HEK293T (cell line): Measurements from ENCODE around the gene SCG5.

Experiments
- CTCF ChIA-PET: fragments of 350-600 bp; formaldehyde crosslinking; extraction: SDS; loops from one replicate; lab custom pipeline; 2021; ENCODE audit warnings: antibody characterized with exemption, inconsistent platforms; lab: Yijun Ruan, JAX
- POLR2A ChIA-PET: fragments of 350-600 bp; formaldehyde crosslinking; extraction: SDS; loops from one replicate; lab custom pipeline; 2020; ENCODE audit warnings: antibody characterized with exemption, inconsistent platforms; lab: Yijun Ruan, JAX
- DNase-seq: peaks from one replicate; pipeline ENCODE4 v3.0.0; 2012; ENCODE audit warnings: mixed read lengths; ENCODE audit errors: extremely low spot score
- ARNT ChIP-seq: fragments of 450-650 bp; IDR thresholded peaks from 2 replicates; pipeline ENCODE4 v1.6.1; 2017; ENCODE audit warnings: mild to moderate bottlenecking
- BHLHE40 ChIP-seq: fragments of 450-650 bp; IDR thresholded peaks from 2 replicates; pipeline ENCODE4 v1.6.1; 2016; ENCODE audit warnings: mild to moderate bottlenecking, moderate library complexity, borderline replicate concordance
- CTBP1 ChIP-seq: fragments of 450-650 bp; IDR thresholded peaks from 2 replicates; pipeline ENCODE4 v1.6.1; 2016; ENCODE audit warnings: borderline replicate concordance
- ELF4 ChIP-seq: fragments of 450-650 bp; IDR thresholded peaks from 2 replicates; pipeline ENCODE4 v1.6.1; 2017; ENCODE audit warnings: antibody characterized with exemption
- FOXA1 ChIP-seq: fragments of 450-650 bp; IDR thresholded peaks from 2 replicates; pipeline ENCODE4 v1.6.1; 2016; ENCODE audit warnings: mild to moderate bottlenecking
- FOXK2 ChIP-seq: fragments of 450-650 bp; IDR thresholded peaks from 2 replicates; pipeline ENCODE4 v1.6.1; 2016; ENCODE audit warnings: mild to moderate bottlenecking
- FOXM1 ChIP-seq: fragments of 450-650 bp; IDR thresholded peaks from 2 replicates; pipeline ENCODE4 v1.6.1; 2017; ENCODE audit warnings: mild to moderate bottlenecking, borderline replicate concordance
- HDGF ChIP-seq: fragments of 450-650 bp; IDR thresholded peaks from 2 replicates; pipeline ENCODE4 v1.6.1; 2017; ENCODE audit warnings: antibody characterized with exemption, borderline replicate concordance
- L3MBTL2 ChIP-seq: fragments of 450-650 bp; conservative IDR thresholded peaks from 2 replicates; pipeline ENCODE4 v1.6.1; 2016; ENCODE audit warnings: mild to moderate bottlenecking
- LEF1 ChIP-seq: fragments of 450-650 bp; IDR thresholded peaks from 2 replicates; pipeline ENCODE4 v1.6.1; 2017; ENCODE audit warnings: mild to moderate bottlenecking, borderline replicate concordance
- NFRKB ChIP-seq: fragments of 450-650 bp; IDR thresholded peaks from 2 replicates; pipeline ENCODE4 v1.6.1; 2016; ENCODE audit warnings: mild to moderate bottlenecking, moderate library complexity
- PKNOX1 ChIP-seq: fragments of 450-650 bp; IDR thresholded peaks from 2 replicates; pipeline ENCODE4 v1.6.1; 2016
- SP1 ChIP-seq: fragments of 450-650 bp; IDR thresholded peaks from 2 replicates; pipeline ENCODE4 v1.6.1; 2017
- SUZ12 ChIP-seq: fragments of 450-650 bp; IDR thresholded peaks from 2 replicates; pipeline ENCODE4 v1.6.1; 2016; ENCODE audit warnings: mild to moderate bottlenecking
- TARDBP ChIP-seq: fragments of 450-650 bp; IDR thresholded peaks from 2 replicates; pipeline ENCODE4 v1.6.1; 2016
- ZNF384 ChIP-seq: fragments of 450-650 bp; IDR thresholded peaks from 2 replicates; pipeline ENCODE4 v1.6.1; 2016

The SCG5 gene

GRCh38 chr15:32657941-32658340 lies 16.4 kb downstream of the SCG5 start:
- DNase-seq: no peak
- ChIA-PET POLR2A (no interaction called here), CTCF (no interaction called here)
- TF ChIP-seq ARNT (no peak), LEF1 (no peak), NFRKB (no peak), SUZ12 (no peak), FOXM1 (no peak), HDGF (no peak), ELF4 (no peak), TARDBP (no peak), FOXA1 (no peak), L3MBTL2 (no peak), CTBP1 (no peak), BHLHE40 (no peak), SP1 (no peak), PKNOX1 (no peak), ZNF384 (no peak), FOXK2 (no peak)

- POLR2A ChIA-PET: no interaction called here
- TF ChIP-seq NFRKB (no peak), FOXM1 (no peak), HDGF (no peak), ARNT (no peak), ELF4 (no peak), PKNOX1 (no peak), SUZ12 (no peak), LEF1 (no peak), BHLHE40 (no peak), ZNF384 (no peak), TARDBP (no peak), FOXA1 (no peak), CTBP1 (no peak), L3MBTL2 (no peak), FOXK2 (no peak), SP1 (no peak)
- no peak for DNase-seq
- CTCF ChIA-PET: interaction anchor here (0.5 to 1.1 kb wide), 2 partner anchors 10 to 335 kb away, joined by 3 to 4 read pairs; no protein-coding TSS in a partner anchor
Observed at GRCh38 chr15:32659340-32660155, 18.0 kb downstream of the SCG5 start.

GRCh38 chr15:32663671-32664070 lies 22.2 kb downstream of the SCG5 start:
- TF ChIP-seq BHLHE40 (no peak), L3MBTL2 (no peak), FOXK2 (no peak), ELF4 (no peak), CTBP1 (no peak), HDGF (no peak), FOXA1 (no peak), SUZ12 (no peak), ARNT (no peak), ZNF384 (no peak), PKNOX1 (no peak), SP1 (no peak), TARDBP (no peak), NFRKB (no peak), LEF1 (no peak), FOXM1 (no peak)
- DNase-seq: no peak
- POLR2A ChIA-PET: no interaction called here
- CTCF ChIA-PET: interaction anchor here (1.4 to 2.6 kb wide), 2 partner anchors 330 to 469 kb away, joined by 4 to 20 read pairs; no protein-coding TSS in a partner anchor

GRCh38 chr15:32664796-32665195 lies 23.3 kb downstream of the SCG5 start:
- CTCF ChIA-PET: no interaction called here
- DNase-seq: no peak
- POLR2A ChIA-PET: no interaction called here
- TF ChIP-seq HDGF (no peak), SUZ12 (no peak), BHLHE40 (no peak), PKNOX1 (no peak), ARNT (no peak), LEF1 (no peak), TARDBP (no peak), SP1 (no peak), ELF4 (no peak), FOXM1 (no peak), NFRKB (no peak), FOXK2 (no peak), L3MBTL2 (no peak), CTBP1 (no peak), ZNF384 (no peak), FOXA1 (no peak)

- no peak for DNase-seq
- POLR2A ChIA-PET: no interaction called here
- CTCF ChIA-PET: no interaction called here
- TF ChIP-seq PKNOX1: no peak
- TF ChIP-seq NFRKB: no peak
- TF ChIP-seq SUZ12: no peak
- TF ChIP-seq FOXK2: no peak
- TF ChIP-seq ARNT: no peak
- no peak for TF ChIP-seq ZNF384
- no peak for TF ChIP-seq HDGF
- no peak for TF ChIP-seq ELF4
- TF ChIP-seq BHLHE40: no peak
- TF ChIP-seq LEF1: no peak
- TF ChIP-seq L3MBTL2: no peak
- TF ChIP-seq FOXA1: no peak
- no peak for TF ChIP-seq CTBP1
- TF ChIP-seq TARDBP: no peak
- TF ChIP-seq SP1: no peak
Observed at GRCh38 chr15:32667321-32667720, 25.8 kb downstream of the SCG5 start.
